GM19043 (cell line): Measurements from ENCODE around the gene FRMD4B.
A peak's percentile ranks its signal among the peaks of the same experiment; 100 is the strongest.
"Not testable (repeated sequence)": the region's sequence is repeated elsewhere in the genome, so short reads cannot be mapped to it uniquely, and the experiment has no call there.

Experiments used
- ATAC-seq: cut with Tn5 transposase; IDR thresholded peaks from one replicate; pipeline ENCODE4 v1.9.1; 2021; ENCODE audit warnings: low read depth; ENCODE audit not compliant: unreplicated experiment

Gene FRMD4B

GRCh38 chr3:69292185-69292584, 93.7 kb downstream of the FRMD4B start:
- no peak for ATAC-seq

DNA sequence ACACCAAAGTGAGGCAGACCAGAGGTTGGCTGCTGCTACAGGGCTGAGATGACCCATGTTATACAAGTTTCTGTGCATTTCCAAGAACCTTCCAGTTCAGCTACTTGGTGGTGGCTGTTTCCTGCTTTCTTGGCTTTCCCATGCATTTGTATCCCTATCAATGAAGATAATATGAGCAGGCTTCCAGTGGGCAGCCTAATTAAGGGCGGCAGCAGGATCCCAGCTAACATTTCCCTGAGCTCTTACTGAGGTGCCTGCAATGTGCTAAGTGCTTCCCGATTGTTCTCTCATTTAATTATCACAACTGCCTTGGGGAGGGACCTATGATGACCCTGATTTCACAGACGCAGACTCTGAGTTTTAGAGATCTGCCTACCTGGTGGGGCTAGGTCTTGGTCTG, 95.5 kb downstream of the FRMD4B start:
- ATAC-seq = no peak

DNA sequence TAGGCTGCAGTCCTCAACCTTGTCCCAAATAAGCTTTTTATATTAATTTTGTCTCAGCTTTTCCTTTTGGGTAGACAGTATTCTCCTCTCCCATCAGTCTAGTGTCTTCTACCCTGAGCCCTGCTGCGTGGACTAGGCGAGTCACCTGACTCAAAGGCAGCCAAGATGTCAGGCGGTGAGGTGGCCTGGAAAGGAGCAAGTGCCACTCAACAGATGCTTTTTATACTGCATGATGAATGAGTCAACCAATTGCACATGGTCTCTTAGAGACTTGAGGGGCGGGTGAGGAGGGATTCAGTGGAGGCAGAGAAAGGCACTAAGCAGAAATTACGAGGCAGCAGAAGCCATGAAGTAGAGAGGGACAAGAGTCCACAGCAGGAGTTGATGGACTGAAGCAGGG, 95.9 kb downstream of the FRMD4B start:
- no peak for ATAC-seq

GRCh38 chr3:69288161-69288895, 97.6 kb downstream of the FRMD4B start:
- peak; percentile 71 for ATAC-seq

DNA sequence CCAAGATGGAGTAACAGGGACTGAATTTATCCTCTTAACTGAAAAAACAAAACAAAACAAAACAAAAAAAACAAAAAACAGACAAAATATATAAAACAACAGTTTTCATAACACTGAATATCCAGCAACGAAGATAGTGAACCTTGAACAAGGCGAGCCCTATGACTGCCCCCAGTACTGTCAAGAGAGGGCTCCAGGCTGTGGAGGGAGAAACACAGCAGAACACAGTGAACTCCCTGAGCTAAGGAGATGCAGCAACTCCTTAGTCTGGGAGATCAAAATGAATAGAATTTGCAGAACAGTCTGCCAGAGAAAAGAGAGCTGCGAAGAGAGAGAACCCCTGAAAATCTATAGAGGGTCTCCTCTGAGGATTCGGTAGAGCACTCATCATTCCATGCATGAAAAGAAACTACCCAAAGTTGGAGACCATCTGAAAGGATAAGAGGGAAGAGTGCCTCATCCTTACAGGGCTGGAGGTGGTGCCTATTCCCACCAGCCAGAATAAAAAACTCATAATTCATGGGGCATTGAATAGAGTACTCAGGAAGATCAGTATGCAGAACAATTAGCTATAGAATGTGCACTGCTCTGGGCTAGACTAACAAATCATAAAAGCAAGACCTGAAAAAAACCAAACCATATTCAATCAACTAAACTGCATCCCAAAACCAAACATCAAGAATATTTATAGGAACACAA, 101.8 kb downstream of the FRMD4B start:
- ATAC-seq = no peak

- ATAC-seq = no peak
Measured at GRCh38 chr3:69283496-69283895, 102.4 kb downstream of the FRMD4B start.

GRCh38 chr3:69282181-69282580, 103.7 kb downstream of the FRMD4B start:
- ATAC-seq = no peak

GRCh38 chr3:69277403-69277802, 108.5 kb downstream of the FRMD4B start:
- not testable (repeated sequence) for ATAC-seq

- ATAC-seq = no peak
Measured at GRCh38 chr3:69276884-69277283, 109.0 kb downstream of the FRMD4B start.

- ATAC-seq = not testable (repeated sequence)
Measured at GRCh38 chr3:69276191-69276590, 109.7 kb downstream of the FRMD4B start.

GRCh38 chr3:69273896-69274295, 112.0 kb downstream of the FRMD4B start:
- no peak for ATAC-seq

GRCh38 chr3:69272556-69272955, 113.3 kb downstream of the FRMD4B start:
- ATAC-seq = no peak

GRCh38 chr3:69271098-69271497, 114.8 kb downstream of the FRMD4B start:
- no peak for ATAC-seq

DNA sequence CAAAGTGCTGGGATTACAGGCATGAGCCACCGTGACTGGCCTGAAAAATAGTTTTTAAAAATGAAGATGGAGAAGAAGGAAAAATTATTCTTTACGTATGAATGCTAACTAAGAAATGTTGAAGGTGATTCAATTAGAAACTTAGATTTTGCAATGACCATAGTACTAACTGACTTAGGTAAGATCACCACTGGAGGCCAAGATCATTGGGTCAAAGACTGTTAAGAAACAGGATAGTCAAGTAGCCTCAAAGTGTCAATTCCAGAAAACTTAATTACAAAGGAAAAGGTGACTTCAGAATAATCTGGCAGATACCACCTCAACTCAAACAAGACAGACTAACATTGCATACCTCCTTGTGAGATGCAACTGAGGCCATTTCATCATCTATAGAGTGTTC, 119.3 kb downstream of the FRMD4B start:
- no peak for ATAC-seq

- ATAC-seq = not testable (repeated sequence)
Measured at GRCh38 chr3:69266071-69266470, 119.8 kb downstream of the FRMD4B start.

- ATAC-seq = not testable (repeated sequence)
Measured at GRCh38 chr3:69260843-69261405, 125.0 kb downstream of the FRMD4B start.

- no peak for ATAC-seq
Measured at GRCh38 chr3:69260216-69260787, 125.6 kb downstream of the FRMD4B start.

GRCh38 chr3:69259125-69259524, 126.8 kb downstream of the FRMD4B start:
- ATAC-seq = no peak

- ATAC-seq = no peak
Measured at GRCh38 chr3:69255928-69256327, 130.0 kb downstream of the FRMD4B start.

DNA sequence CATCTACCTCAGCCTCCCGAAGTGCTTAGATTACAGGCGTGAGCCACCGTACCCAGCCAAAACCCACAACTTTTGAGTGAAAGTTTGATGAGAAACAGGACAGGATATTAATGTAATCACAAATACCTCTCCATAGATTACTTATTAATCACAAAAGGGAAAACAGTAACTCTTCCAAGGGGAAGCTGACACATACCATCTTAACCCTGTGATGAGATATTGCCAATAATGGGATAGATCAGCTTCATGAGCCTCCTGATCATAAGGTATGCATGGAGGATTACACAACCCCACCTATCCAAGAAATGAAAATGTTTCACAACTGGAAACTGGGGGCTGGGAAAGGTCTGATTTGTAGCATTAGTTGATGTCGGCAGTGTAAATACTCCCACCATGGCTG, 131.5 kb downstream of the FRMD4B start:
- no peak for ATAC-seq

GRCh38 chr3:69252631-69253030, 133.3 kb downstream of the FRMD4B start:
- no peak for ATAC-seq
